Measurements from ENCODE around the gene TLE1. TPM values are rescaled to one million over a fixed set of nuclear protein-coding genes. Genes with fewer than 3 reads are reported as not detected.

Gene TLE1
- total and polyA plus RNA-seq, 2 of the 4 experiments (the other 2 are of a cell fraction): 36.0 to 51.0 TPM

DNA sequence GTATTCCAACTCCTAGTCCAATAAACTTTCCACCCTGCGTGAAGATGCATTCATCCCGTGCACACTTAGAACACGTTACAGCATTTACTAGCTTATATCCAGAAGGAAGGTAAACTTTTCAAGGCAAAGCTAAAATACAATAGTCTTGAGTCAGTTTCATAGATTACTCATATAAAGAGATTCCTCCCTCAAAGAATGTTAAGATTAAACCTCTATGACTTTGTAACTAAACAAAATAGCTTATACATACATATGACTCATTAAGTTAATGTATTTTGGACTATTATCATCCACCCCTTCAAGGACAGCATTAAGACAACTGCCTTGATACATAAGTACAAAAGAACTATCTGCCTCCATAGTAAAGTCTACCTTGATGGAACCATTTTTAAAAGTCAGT is 36.1 kb downstream of the TLE1 start:
- H3K4me3 ChIP-seq (ENCODE audit: insufficient read depth, low read depth, low read length): no peak overlapping the region
- H2AK9ac ChIP-seq (replicated peaks; ENCODE audit: low read depth, low read length, poor library complexity): no peak overlapping the region
- no TSS peak for BruUV-seq (replicated peaks)
- peak overlapping the region; percentile 79 for H3K4ac ChIP-seq (ENCODE audit: low read depth, low read length)
- H3K23ac ChIP-seq (ENCODE audit: low read depth, low read length): peak overlapping the region; percentile 34; the same call in 1 of the 2 replicates
- peak overlapping the region; percentile 16; the same call in 1 of the 3 replicates for H2BK15ac ChIP-seq (ENCODE audit: low read depth, low read length)
- H4K20me1 ChIP-seq (ENCODE audit: insufficient read depth, low read length): peaks cover 4% of the 10 kb centered on the region; the same call in 1 of the 2 replicates
- peaks cover 8% of the 10 kb centered on the region; the same call in 1 of the 2 replicates for H3K9me1 ChIP-seq (ENCODE audit: insufficient read depth, low read length)
- ATAC-seq (ENCODE audit: low read depth): peak; percentile 82
- peak overlapping the region; percentile 81 for H2AK5ac ChIP-seq (ENCODE audit: low read depth, low read length)
- intact Hi-C loops (cut with micrococcal nuclease): no loop called here
- H3K4me1 ChIP-seq (ENCODE audit: control insufficient read depth, insufficient read depth, low read length): peaks cover 18% of the 10 kb centered on the region
- ChIA-PET POLR2A (ENCODE audit: unreplicated experiment) (no interaction called here), CTCF (interaction anchor here (0.5 kb wide), 1 partner anchor 20 kb away, joined by 3 read pairs; no protein-coding TSS in a partner anchor)
- TF ChIP-seq FOS (IDR thresholded peaks at IDR 0.05; ENCODE audit: low read depth, low read length) (peak; percentile 74; the same call in 1 of the 2 replicates), BHLHE40 (IDR thresholded peaks at IDR 0.05; ENCODE audit: low read depth, low read length) (peak; percentile 34), MAFK (IDR thresholded peaks at IDR 0.05; ENCODE audit: low read depth, low read length) (no peak)
- in situ Hi-C loops (cut with MboI; ENCODE audit: low sequenced_read_pairs): no loop called here
- no CpG with 5 or more reads among the region's 3 CpGs for WGBS, 2 experiments (ENCODE audit: extremely low coverage in 2 of 2, insufficient read length in 1 of 2)
- peaks cover 13% of the 10 kb centered on the region for H3K36me3 ChIP-seq (ENCODE audit: control insufficient read depth, insufficient read depth, low read length)
- H3K79me1 ChIP-seq (ENCODE audit: low read depth in 1 of 2, low read length in 2 of 2): peaks cover 38 to 39% of the 10 kb centered on the region in 2 experiments
- peak overlapping the region; percentile 67; the same call in 1 of the 2 replicates for H3K14ac ChIP-seq (replicated peaks; ENCODE audit: low read depth, low read length)
- H3K27ac ChIP-seq (ENCODE audit: insufficient read depth, low read length): peak overlapping the region; percentile 72; the same call in 1 of the 2 replicates
- peak overlapping the region; percentile 80 for H2BK5ac ChIP-seq (ENCODE audit: low read depth, low read length, poor library complexity, severe bottlenecking)
- H3K9ac ChIP-seq (ENCODE audit: low read depth, low read length): no peak overlapping the region
- peak overlapping the region; percentile 51 for H3K4me2 ChIP-seq (ENCODE audit: low read depth, low read length)
- H4K5ac ChIP-seq (ENCODE audit: low read depth, low read length): peak overlapping the region; percentile 44; the same call in 1 of the 2 replicates
- no peak overlapping the region for H3K56ac ChIP-seq (ENCODE audit: extremely low read depth, insufficient read depth, low read length)
- H4K91ac ChIP-seq (ENCODE audit: insufficient read depth, low read depth, low read length): peak overlapping the region; percentile 9; the same call in 1 of the 2 replicates
- H2BK120ac ChIP-seq (ENCODE audit: low read depth, low read length): peak overlapping the region; percentile 69
- H4K8ac ChIP-seq (ENCODE audit: low read depth in 2 of 2, low read length in 2 of 2): peak overlapping the region in 1 of 2 experiments; percentile 35; a peak in 2 of 4 replicates
- dilution Hi-C loops (cut with HindIII; ENCODE audit: low sequenced_read_pairs, unreplicated experiment): no loop called here
- peak; percentile 87 for DNase-seq
- H2AFZ ChIP-seq (replicated peaks; ENCODE audit: low read length, poor library complexity): peak overlapping the region; percentile 62
- peak overlapping the region; percentile 82 for H2BK20ac ChIP-seq (ENCODE audit: low read depth, low read length)
- H3K9me3 ChIP-seq (ENCODE audit: control insufficient read depth, insufficient read depth, low read length): no peaks in the 10 kb centered on the region
- no peaks in the 10 kb centered on the region for H3K27me3 ChIP-seq (ENCODE audit: control insufficient read depth, insufficient read depth, low read length)
- peak overlapping the region; percentile 74; the same call in 1 of the 2 replicates for H3K18ac ChIP-seq (ENCODE audit: low read depth, low read length)

Measured in IMR-90 (cell line).